ENCODE data around the gene CPEB3. TPM values are rescaled to one million over a fixed set of nuclear protein-coding genes. Genes with fewer than 3 reads are reported as not detected.

Gene CPEB3
- polyA plus RNA-seq, 2 donors: 1.9 to 2.3 TPM

DNA sequence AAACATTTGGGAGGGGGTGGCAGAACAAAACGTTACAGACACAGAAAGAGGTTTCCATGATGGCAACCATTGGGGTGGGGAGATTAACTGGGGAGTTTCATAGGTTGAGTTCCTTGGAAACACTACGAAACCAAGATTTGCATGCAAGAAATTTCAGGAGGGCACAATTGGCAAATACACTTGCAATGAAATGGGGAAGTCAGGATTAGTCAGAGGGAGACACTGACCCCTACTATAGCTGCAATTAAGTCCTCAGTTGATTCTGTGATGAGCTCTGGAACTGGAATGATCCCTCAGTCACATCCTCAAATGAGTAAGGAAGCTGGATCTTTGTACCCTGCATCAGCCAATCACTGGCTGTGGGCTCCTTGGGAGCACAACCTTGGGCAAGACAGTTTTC is 22.1 kb downstream of the CPEB3 start:
- Histone ChIP-seq H3K36me3 (ENCODE audit: control insufficient read depth in 2 of 2, insufficient read depth in 2 of 2, low read length in 1 of 2) (no peaks in the 10 kb centered on the region), H3K27me3 (ENCODE audit: control insufficient read depth in 1 of 2, insufficient read depth in 2 of 2, low read length in 2 of 2) (no peaks in the 10 kb centered on the region), H3K4me3 (ENCODE audit: low read depth in 1 of 2, low read length in 2 of 2) (no peak overlapping the region), H3K27ac (ENCODE audit: low read depth in 2 of 2, low read length in 1 of 2) (no peak overlapping the region), H3K4me1 (ENCODE audit: control insufficient read depth in 2 of 2, insufficient read depth in 2 of 2, low read length in 1 of 2) (no peaks in the 10 kb centered on the region), H3K9me3 (ENCODE audit: control insufficient read depth in 2 of 2, insufficient read depth in 1 of 2, low read depth in 1 of 2, low read length in 1 of 2) (no peaks in the 10 kb centered on the region)
- WGBS, 2 donors: 82 to 87% methylated on average over 2 of the region's 2 CpGs

DNA sequence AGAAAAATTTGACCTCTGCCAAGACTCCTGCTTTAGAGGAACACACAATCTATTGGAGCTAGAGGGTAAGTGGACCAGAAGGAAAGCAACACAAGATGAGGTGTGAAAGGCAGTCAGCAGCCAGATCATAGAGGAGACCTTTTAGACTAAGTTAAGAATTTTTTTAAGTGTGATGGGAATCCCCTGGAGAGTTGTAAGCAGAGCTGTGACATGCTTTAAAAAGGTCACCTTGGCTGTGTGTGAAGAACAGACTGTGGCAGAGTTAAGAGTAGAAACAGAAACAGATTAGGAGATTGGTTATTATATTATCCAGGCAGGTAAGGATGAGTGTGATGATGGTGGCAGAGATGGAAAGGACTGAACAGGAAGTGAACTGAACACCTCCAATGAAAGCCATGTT is 23.5 kb downstream of the CPEB3 start:
- Histone ChIP-seq H3K4me3 (ENCODE audit: low read depth in 1 of 2, low read length in 2 of 2) (no peak overlapping the region), H3K9me3 (ENCODE audit: control insufficient read depth in 2 of 2, insufficient read depth in 1 of 2, low read depth in 1 of 2, low read length in 1 of 2) (no peaks in the 10 kb centered on the region), H3K27me3 (ENCODE audit: control insufficient read depth in 1 of 2, insufficient read depth in 2 of 2, low read length in 2 of 2) (no peaks in the 10 kb centered on the region), H3K4me1 (ENCODE audit: control insufficient read depth in 2 of 2, insufficient read depth in 2 of 2, low read length in 1 of 2) (peaks cover 0 to 3% of the 10 kb centered on the region in 2 donors), H3K27ac (ENCODE audit: low read depth in 2 of 2, low read length in 1 of 2) (no peak overlapping the region), H3K36me3 (ENCODE audit: control insufficient read depth in 2 of 2, insufficient read depth in 2 of 2, low read length in 1 of 2) (no peaks in the 10 kb centered on the region)

DNA sequence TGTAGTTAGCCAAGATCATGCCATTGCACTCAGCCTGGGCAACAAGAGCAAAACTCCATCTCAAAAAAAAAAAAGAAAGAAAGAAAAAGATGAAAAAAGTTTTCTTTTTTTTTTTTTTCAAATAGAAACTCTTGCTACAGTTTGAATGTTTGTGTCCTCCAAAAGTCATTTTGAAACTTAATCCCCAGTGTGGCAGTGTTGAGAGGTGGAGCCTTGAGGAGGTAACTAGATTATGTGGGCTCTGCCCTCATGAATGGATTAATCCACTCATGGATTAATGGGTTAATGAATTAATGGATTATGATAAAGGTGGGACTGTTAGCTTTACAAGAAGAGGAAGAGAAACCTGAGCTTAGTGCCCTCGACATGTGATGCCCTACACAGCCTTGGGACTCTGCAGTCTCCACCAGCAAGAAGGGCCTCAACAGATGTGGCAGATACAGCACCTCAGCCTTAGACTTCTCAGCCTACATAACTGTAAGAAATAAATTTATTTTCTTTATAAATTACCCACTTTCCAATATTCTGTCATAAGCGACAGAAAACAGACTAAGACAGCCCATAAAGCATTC is 25.1 kb downstream of the CPEB3 start:
- peaks cover 0 to 3% of the 10 kb centered on the region in 2 donors for H3K4me1 ChIP-seq (ENCODE audit: control insufficient read depth in 2 of 2, insufficient read depth in 2 of 2, low read length in 1 of 2)
- H3K27ac ChIP-seq (ENCODE audit: low read depth in 2 of 2, low read length in 1 of 2): no peak overlapping the region
- H3K36me3 ChIP-seq (ENCODE audit: control insufficient read depth in 2 of 2, insufficient read depth in 2 of 2, low read length in 1 of 2): no peaks in the 10 kb centered on the region
- no peak overlapping the region for H3K4me3 ChIP-seq (ENCODE audit: low read depth in 1 of 2, low read length in 2 of 2)
- H3K27me3 ChIP-seq (ENCODE audit: control insufficient read depth in 1 of 2, insufficient read depth in 2 of 2, low read length in 2 of 2): no peaks in the 10 kb centered on the region
- H3K9me3 ChIP-seq (ENCODE audit: control insufficient read depth in 2 of 2, insufficient read depth in 1 of 2, low read depth in 1 of 2, low read length in 1 of 2): no peaks in the 10 kb centered on the region
- WGBS, 2 donors: 75 to 79% methylated on average over 2 of the region's 2 CpGs

DNA sequence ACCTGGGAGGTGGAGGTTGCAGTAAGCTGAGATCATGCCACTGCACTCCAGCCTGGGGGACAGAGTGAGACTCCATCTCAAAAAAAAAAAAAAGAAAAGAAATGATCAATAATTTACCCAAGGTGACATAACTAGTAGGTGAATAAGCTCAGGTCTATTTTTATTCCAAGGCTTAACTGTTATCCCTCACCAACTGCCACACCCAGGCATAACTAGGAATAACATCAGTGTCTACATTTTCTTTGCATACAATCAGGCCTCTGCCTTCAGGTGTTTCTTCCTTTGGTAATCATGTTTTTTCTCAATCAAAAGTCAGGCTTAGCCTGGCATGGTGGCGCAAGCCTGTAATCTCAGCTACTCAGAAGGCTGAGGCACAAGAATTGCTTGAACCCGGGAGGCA is 26.6 kb downstream of the CPEB3 start:
- H3K4me3 ChIP-seq (ENCODE audit: low read depth in 1 of 2, low read length in 2 of 2): no peak overlapping the region
- no peaks in the 10 kb centered on the region for H3K9me3 ChIP-seq (ENCODE audit: control insufficient read depth in 2 of 2, insufficient read depth in 1 of 2, low read depth in 1 of 2, low read length in 1 of 2)
- peak overlapping the region; percentile 17 to 64 for H3K27ac ChIP-seq (ENCODE audit: low read depth in 2 of 2, low read length in 1 of 2)
- H3K36me3 ChIP-seq (ENCODE audit: control insufficient read depth in 2 of 2, insufficient read depth in 2 of 2, low read length in 1 of 2): no peaks in the 10 kb centered on the region
- H3K27me3 ChIP-seq (ENCODE audit: control insufficient read depth in 1 of 2, insufficient read depth in 2 of 2, low read length in 2 of 2): no peaks in the 10 kb centered on the region
- WGBS, 2 donors: 66 to 75% methylated on average over 2 of the region's 2 CpGs
- peaks cover 0 to 3% of the 10 kb centered on the region in 2 donors for H3K4me1 ChIP-seq (ENCODE audit: control insufficient read depth in 2 of 2, insufficient read depth in 2 of 2, low read length in 1 of 2)

DNA sequence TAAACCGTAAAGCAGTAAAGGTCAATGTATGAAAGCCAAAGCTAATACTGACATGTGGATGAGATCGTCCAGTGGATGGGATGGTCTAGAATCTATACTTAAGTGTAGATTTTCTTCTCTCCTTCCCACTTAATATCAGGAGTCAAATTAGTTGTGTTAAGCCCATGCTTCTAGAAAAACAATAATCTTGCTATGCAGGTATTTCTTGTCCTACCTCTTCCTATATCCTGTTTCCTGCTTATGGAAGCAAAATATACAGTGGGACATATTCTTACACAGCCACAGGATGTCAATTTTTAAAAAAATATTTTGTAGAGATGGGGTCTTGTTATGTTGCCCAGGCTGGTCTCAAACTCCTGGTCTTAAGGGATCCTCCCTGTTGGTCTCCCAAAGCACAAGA is 27.5 kb downstream of the CPEB3 start:
- Histone ChIP-seq H3K36me3 (ENCODE audit: control insufficient read depth in 2 of 2, insufficient read depth in 2 of 2, low read length in 1 of 2) (no peaks in the 10 kb centered on the region), H3K27me3 (ENCODE audit: control insufficient read depth in 1 of 2, insufficient read depth in 2 of 2, low read length in 2 of 2) (no peaks in the 10 kb centered on the region), H3K9me3 (ENCODE audit: control insufficient read depth in 2 of 2, insufficient read depth in 1 of 2, low read depth in 1 of 2, low read length in 1 of 2) (no peaks in the 10 kb centered on the region), H3K4me3 (ENCODE audit: low read depth in 1 of 2, low read length in 2 of 2) (no peak overlapping the region), H3K27ac (ENCODE audit: low read depth in 2 of 2, low read length in 1 of 2) (peak overlapping the region; percentile 41 to 68), H3K4me1 (ENCODE audit: control insufficient read depth in 2 of 2, insufficient read depth in 2 of 2, low read length in 1 of 2) (peaks cover 0 to 3% of the 10 kb centered on the region in 2 donors)
- WGBS, 2 donors: 87 to 93% methylated on average over 2 of the region's 2 CpGs

DNA sequence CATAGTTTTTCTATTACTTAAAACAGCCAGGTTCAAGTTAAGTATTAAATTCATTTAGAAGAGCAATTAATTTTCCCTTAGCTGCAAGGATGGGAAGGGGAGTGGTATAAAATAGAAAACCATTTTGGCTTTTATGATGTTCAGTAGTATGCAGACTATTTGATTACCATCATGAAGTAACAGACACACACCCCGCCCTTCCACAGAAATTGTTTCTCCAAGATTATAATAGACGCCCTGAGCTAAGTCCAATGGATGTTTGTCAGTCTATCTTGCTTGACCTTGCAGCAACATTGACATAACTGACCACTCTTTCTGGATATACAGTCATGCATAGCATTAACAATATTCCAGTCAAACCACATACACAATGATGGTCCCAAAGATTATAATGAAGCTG is 42.3 kb downstream of the CPEB3 start:
- Histone ChIP-seq H3K9me3 (ENCODE audit: control insufficient read depth in 2 of 2, insufficient read depth in 1 of 2, low read depth in 1 of 2, low read length in 1 of 2) (no peaks in the 10 kb centered on the region), H3K27ac (ENCODE audit: low read depth in 2 of 2, low read length in 1 of 2) (no peak overlapping the region), H3K36me3 (ENCODE audit: control insufficient read depth in 2 of 2, insufficient read depth in 2 of 2, low read length in 1 of 2) (no peaks in the 10 kb centered on the region), H3K4me3 (ENCODE audit: low read depth in 1 of 2, low read length in 2 of 2) (no peak overlapping the region), H3K4me1 (ENCODE audit: control insufficient read depth in 2 of 2, insufficient read depth in 2 of 2, low read length in 1 of 2) (no peaks in the 10 kb centered on the region), H3K27me3 (ENCODE audit: control insufficient read depth in 1 of 2, insufficient read depth in 2 of 2, low read length in 2 of 2) (no peaks in the 10 kb centered on the region)
- WGBS, 2 donors: 90 to 94% methylated on average over 2 of the region's 2 CpGs

DNA sequence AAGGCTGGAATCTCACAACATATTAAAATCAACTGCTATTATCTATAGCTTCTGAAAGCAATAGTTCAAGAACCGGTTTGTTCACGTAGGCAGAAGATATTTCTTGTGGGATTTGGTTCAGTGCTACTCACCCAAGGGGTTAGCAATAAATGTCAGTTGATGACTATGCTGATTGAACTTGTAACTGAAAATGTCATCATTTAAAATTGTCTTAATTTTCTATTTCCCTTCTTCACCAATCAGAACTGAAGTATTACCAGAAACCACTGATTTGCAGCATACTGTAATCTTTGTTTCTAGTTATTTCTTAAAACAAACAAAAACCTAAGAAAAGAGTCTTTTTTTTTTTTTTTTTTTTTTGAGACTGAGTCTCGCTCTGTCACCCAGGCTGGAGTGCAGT is 46.1 kb downstream of the CPEB3 start:
- 45% methylated on average over 2 of the region's 3 CpGs for WGBS, 2 donors
- Histone ChIP-seq H3K9me3 (ENCODE audit: control insufficient read depth in 2 of 2, insufficient read depth in 1 of 2, low read depth in 1 of 2, low read length in 1 of 2) (no peaks in the 10 kb centered on the region), H3K4me1 (ENCODE audit: control insufficient read depth in 2 of 2, insufficient read depth in 2 of 2, low read length in 1 of 2) (no peaks in the 10 kb centered on the region), H3K36me3 (ENCODE audit: control insufficient read depth in 2 of 2, insufficient read depth in 2 of 2, low read length in 1 of 2) (no peaks in the 10 kb centered on the region), H3K4me3 (ENCODE audit: low read depth in 1 of 2, low read length in 2 of 2) (no peak overlapping the region), H3K27me3 (ENCODE audit: control insufficient read depth in 1 of 2, insufficient read depth in 2 of 2, low read length in 2 of 2) (no peaks in the 10 kb centered on the region), H3K27ac (ENCODE audit: low read depth in 2 of 2, low read length in 1 of 2) (no peak overlapping the region)

DNA sequence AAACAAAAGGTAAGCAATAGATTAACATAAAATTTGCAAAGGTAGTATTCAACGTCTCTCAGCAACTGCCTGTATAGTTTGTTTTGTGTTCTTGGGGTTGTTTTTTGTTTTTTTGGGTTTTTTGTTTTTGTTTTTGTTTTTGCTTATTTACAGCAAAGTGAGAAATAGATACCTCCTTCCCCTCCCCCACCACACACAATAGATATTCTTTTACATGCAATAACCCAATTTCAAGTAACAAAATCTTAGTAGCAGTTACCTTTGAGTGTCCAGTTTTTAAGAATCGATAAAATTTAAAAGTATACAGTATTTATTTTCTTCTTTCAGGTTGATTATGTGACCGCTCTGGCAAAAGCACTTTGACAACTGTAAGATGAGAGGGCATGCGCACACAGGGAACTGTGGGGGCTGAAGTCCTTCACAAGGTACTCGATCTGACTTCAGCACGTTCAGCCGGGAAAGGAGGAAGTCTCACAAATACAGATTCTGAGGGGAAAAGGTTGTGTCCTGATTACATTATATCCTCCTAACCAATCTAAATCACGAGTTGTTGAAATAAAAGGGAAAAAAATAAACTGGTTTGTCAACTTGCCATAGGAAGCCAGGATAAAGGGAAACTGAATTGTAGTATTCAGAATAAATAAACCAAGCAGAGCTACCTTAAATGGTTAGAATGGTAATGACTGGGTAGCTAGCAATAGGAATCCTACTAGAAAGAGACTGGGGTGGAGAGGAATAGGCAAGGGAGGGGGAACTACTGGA is 47.8 kb downstream of the CPEB3 start:
- Histone ChIP-seq H3K9me3 (ENCODE audit: control insufficient read depth in 2 of 2, insufficient read depth in 1 of 2, low read depth in 1 of 2, low read length in 1 of 2) (no peaks in the 10 kb centered on the region), H3K27me3 (ENCODE audit: control insufficient read depth in 1 of 2, insufficient read depth in 2 of 2, low read length in 2 of 2) (no peaks in the 10 kb centered on the region), H3K4me1 (ENCODE audit: control insufficient read depth in 2 of 2, insufficient read depth in 2 of 2, low read length in 1 of 2) (no peaks in the 10 kb centered on the region), H3K36me3 (ENCODE audit: control insufficient read depth in 2 of 2, insufficient read depth in 2 of 2, low read length in 1 of 2) (no peaks in the 10 kb centered on the region), H3K27ac (ENCODE audit: low read depth in 2 of 2, low read length in 1 of 2) (peak overlapping the region; percentile 61 to 73), H3K4me3 (ENCODE audit: low read depth in 1 of 2, low read length in 2 of 2) (peak overlapping the region in 1 of 2 donors; percentile 36)
- 8 to 20% methylated on average over 8 of the region's 8 CpGs for WGBS, 2 donors

DNA sequence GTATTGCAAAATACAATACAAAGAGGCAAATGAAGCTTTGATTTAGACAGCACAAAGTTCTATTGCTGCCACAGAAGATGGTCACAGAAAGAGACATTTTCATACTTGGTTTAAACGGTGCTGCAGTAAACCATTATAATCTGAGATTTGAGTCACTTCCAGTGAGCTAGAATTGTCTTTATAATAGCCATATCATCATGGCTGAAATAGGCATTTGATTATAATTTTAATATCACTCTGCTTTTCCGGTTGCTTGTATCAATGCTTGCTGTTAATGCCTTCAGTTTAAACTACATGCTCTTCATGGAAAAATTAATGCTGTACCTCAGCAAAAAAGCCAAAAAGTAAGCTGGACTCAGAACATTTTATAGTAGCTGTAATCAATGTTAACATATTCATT is 48.5 kb downstream of the CPEB3 start:
- Histone ChIP-seq H3K27me3 (ENCODE audit: control insufficient read depth in 1 of 2, insufficient read depth in 2 of 2, low read length in 2 of 2) (no peaks in the 10 kb centered on the region), H3K9me3 (ENCODE audit: control insufficient read depth in 2 of 2, insufficient read depth in 1 of 2, low read depth in 1 of 2, low read length in 1 of 2) (no peaks in the 10 kb centered on the region), H3K27ac (ENCODE audit: low read depth in 2 of 2, low read length in 1 of 2) (no peak overlapping the region), H3K36me3 (ENCODE audit: control insufficient read depth in 2 of 2, insufficient read depth in 2 of 2, low read length in 1 of 2) (no peaks in the 10 kb centered on the region), H3K4me1 (ENCODE audit: control insufficient read depth in 2 of 2, insufficient read depth in 2 of 2, low read length in 1 of 2) (no peaks in the 10 kb centered on the region), H3K4me3 (ENCODE audit: low read depth in 1 of 2, low read length in 2 of 2) (no peak overlapping the region)
- WGBS, 2 donors: 47 to 59% methylated on average over 2 of the region's 2 CpGs

DNA sequence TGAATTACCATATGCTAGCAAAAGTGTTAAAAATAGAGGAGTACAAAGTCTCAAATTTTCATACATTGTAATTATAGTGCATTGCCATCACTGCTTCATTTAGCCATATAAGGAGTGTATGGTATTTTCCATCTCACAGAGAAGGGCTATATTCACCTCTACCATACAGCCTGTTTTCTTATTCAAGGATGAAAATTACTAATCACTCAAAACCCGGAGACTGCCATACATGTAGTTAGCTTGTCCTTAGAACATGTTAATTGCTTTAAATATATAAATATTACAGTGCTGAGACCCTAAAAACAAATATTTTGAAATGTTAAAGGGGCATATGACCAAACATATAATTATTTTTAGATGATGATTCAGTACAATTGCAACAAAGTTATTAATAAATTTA is 49.4 kb downstream of the CPEB3 start:
- no peaks in the 10 kb centered on the region for H3K9me3 ChIP-seq (ENCODE audit: control insufficient read depth in 2 of 2, insufficient read depth in 1 of 2, low read depth in 1 of 2, low read length in 1 of 2)
- no peaks in the 10 kb centered on the region for H3K36me3 ChIP-seq (ENCODE audit: control insufficient read depth in 2 of 2, insufficient read depth in 2 of 2, low read length in 1 of 2)
- peak overlapping the region in 1 of 2 donors; percentile 97 for H3K27ac ChIP-seq (ENCODE audit: low read depth in 2 of 2, low read length in 1 of 2)
- WGBS, 2 donors: 39 to 49% methylated on average over 1 of the region's 1 CpG
- no peaks in the 10 kb centered on the region for H3K4me1 ChIP-seq (ENCODE audit: control insufficient read depth in 2 of 2, insufficient read depth in 2 of 2, low read length in 1 of 2)
- no peaks in the 10 kb centered on the region for H3K27me3 ChIP-seq (ENCODE audit: control insufficient read depth in 1 of 2, insufficient read depth in 2 of 2, low read length in 2 of 2)
- H3K4me3 ChIP-seq (ENCODE audit: low read depth in 1 of 2, low read length in 2 of 2): peak overlapping the region in 1 of 2 donors; percentile 77

Data from esophagus (tissue), 2 donors.